CD4-positive, alpha-beta T cell treated with Interleukin-15 for 1 hour (primary cell): Measurements from ENCODE around the gene MCM7.

Experiments
- DNase-seq: peaks from one replicate; pipeline ENCODE4 v3.0.0-alpha.2; 2020

The MCM7 gene

DNA sequence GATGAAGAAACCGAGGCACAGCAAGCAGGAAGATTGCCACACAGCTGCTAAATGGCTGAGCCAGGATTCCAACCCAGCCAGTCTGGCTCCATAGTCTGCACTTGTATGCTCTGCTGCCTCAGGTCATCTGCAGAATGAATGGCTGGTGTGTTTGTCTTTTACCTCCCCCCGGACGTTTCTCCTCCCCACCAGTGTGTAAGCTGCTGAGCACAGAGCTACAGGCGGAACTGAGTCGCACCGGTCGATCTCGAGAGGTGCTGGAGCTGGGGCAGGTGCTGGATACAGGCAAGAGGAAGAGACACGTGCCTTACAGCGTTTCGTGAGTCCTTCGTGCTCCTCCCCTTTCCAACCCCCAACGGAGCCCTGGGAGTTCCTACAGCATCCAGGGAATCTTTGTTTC, 20.9 kb upstream of the MCM7 start:
- DNase-seq: no peak

DNA sequence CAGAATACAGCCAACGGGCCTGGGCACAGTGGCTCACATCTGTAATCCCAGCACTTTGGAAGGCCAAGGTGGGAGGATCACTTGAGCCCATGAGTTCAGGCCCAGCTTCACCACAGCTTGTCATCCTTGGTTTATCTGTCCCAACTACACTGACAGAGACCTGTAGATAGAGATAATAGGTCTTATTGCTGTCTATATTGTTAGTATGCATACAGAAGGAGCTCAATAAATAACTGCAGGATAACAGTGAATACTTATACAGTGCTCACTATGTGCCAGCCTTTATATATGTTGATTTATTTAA, 19.5 kb upstream of the MCM7 start:
- no peak for DNase-seq

DNA sequence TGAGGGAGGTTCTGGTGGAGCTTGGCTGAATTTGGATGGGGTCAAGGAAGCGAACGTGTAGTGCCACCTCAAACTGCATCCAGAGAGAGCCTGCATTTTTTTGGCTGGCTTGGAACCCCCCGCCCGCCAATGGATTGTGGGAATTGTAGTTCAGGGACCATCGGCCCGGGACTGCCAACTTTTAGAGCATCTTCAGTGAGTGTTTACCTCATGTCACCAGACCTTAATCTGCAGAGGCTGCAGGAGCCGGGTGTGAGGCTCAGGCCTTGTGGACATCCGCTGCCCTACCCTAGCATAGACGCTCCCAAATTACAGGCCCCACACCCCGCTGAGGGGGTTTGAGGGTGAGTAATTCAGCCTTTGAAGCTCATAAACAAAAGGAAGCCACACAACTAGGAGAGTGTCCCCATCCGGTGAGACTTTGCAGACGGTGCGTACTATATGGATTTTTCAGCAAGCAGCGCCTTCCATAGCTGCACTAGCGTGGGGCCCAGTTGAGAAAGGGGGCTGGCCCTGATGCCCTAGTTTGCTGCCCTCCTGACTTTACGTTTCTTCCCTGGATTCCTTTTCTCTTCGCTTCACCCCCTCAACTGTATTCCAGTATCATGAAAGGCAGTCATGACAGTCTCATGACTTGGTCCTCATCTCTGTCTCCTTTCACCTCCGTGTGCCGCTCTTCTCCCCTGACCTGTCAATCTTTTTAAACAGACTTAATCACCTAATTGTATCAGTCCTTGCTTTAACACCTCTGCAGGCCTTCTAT, 19.0 kb upstream of the MCM7 start:
- DNase-seq: peak; percentile 60

DNA sequence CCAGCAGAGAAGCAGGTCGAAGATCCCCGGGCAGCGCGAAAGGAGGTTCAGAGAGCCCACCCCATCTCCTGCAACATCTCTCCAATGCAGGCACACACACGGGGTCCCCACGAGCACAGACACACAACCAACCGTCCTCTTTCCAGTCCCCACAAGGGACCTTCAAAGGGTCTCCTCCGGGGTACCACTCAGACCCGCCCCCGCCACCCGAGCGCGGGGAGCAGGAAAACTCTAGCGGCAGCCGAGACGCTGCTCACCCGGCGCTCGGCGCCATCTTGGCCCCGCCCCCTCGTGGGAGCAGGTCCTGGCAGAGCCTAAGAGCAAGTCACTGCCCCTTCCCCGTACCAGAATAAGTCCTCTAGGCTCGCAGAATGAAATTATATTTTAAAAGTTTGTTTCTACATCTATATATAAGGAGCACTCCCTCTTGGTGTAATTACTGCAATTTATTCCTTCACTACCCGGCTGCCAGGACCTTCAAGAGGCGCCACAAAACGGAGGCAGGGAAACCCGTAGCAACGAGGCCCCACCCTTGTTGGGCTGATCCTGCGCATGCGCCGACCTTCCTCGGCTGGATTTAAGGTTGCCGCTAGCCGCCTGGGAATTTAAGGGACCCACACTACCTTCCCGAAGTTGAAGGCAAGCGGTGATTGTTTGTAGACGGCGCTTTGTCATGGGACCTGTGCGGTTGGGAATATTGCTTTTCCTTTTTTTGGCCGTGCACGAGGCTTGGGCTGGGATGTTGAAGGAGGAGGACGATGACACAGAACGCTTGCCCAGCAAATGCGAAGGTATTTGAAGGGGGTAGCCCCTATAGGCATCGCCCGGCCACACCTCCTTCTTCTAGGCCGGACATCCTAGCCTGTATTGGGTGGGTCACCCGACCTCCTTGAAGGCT, 18.1 kb upstream of the MCM7 start, which contains the start of the genes CNPY4 and TAF6:
TSS of gene CNPY4 (plus strand) at position 563 of the 898 bp plus-strand sequence. CDS start at position 674, 111 bp downstream.
TSS of gene TAF6 (minus strand) at position 287 of the 898 bp plus-strand sequence. CDS start 5,149 bp downstream, outside the sequence.
- peak; percentile 94 for DNase-seq

DNA sequence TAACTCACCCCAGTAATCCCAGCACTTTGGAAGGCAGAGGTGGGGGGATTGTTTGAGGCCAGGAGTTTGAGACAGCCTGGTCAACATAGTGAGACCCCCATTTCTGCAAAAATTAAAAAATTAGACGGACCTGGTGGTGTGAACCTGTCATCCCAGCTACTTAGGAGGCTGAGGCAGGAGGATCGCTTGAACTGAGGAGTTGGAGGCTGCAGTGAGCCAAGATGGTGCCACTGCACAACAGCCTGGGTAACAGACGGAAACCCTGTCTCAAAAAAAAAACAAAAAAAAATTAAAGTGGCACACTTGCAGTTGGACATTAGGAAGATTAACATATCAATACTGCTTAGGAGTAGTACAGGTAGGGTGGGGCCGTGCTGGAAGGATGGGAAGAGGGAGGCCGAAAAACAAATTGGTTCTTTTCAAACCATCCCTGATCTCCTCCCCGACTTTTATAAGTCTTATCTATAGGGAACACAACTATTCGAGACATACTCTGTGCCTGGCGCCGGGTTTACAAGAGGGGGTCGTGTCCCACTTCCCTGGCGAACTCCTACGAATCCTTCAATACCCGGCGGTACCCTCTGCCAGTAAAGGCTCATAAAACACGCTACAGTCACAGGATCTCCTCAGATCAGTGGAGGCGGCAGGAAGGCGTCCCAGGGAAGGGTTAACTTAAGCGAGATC, 17.3 kb upstream of the MCM7 start:
- DNase-seq: no peak

DNA sequence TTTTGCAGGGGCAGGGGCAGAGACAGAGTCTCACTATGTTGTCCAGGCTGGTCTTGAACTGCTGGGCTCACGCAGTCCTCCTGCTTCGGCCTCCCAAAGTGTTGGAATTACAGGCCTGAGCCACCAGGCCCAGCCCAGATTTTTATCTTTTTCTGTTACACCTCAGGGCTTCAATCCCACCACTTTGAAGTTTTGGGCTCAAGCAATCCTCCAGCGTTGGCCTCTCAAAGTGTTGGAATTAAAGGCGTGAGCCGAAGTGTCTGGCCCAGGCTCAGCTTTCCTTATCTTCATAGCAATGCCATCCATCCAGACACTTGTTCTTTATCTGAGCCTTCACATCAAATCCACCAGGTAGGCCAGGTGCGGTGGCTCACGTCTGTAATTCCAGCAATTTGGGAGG, 13.8 kb upstream of the MCM7 start:
- no peak for DNase-seq

DNA sequence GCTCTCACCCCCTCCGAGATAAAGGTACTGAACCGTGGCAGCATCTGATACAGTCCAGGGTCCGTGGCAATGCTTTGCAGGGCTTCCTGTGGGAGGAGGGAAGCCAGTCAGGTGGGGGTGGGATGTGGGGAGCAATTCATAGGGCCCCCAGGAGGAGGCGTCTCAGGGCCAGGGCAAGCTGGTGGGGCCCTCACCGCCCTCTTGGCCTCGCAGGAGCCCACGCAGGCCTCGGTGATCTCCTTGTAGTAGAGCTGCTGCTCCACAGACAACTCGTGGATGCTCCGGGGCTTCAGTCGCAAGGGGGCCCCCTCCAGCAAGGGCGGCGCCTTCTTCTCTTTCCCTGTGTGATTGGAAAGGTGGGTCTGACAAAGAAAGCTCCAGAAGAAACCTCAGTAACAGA, 10.7 kb upstream of the MCM7 start:
- DNase-seq: no peak

DNA sequence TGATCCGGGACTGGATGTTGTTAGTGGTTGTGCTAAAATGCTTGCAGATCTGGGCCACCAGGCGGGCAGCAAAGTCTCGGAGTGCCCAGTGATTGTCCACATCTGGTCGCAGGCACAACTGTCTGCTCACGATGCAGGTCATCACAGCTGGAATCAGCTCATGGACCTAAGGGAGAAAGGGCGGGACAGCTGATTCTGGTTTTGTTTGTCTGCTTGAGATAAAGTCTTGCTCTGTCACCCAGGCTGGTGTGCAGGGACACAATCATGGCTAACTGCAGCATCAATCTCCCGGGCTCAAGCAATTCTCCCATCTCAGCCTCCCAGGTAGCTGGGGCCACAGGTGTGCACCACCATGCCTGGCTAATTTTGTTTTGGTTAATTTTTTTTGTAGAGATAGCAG, 10.0 kb upstream of the MCM7 start:
- DNase-seq: no peak

DNA sequence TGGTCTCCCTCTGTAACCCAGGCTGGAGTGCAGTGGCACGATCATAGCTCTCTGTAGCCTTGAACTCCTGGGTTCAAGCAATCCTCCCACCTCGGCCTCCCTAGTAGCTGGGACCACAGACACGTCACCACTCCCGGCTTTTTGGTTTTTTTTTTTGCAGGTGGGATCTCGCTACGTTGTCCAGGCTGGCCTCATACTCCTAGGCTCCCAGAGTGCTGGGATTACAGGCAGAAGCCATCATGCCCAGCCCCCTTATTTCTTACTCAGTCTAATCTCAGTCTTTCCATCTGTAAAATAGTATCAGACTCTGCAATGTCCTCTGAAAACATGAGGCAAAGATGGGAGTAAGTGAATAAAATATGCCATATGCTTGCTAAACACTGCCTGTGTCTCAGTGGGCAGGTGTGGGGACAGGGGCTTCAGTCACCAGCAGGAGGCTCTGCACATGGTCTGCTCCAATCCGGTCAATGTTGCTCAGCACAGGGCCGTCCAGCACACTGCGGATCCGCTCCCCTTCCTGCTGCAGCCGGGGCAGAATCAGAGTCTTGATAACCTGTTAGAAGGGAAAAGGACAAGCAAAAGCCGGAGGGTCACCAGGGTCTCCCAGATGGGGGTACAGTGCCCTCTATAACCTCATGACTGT, 8.4 kb upstream of the MCM7 start:
- no peak for DNase-seq

DNA sequence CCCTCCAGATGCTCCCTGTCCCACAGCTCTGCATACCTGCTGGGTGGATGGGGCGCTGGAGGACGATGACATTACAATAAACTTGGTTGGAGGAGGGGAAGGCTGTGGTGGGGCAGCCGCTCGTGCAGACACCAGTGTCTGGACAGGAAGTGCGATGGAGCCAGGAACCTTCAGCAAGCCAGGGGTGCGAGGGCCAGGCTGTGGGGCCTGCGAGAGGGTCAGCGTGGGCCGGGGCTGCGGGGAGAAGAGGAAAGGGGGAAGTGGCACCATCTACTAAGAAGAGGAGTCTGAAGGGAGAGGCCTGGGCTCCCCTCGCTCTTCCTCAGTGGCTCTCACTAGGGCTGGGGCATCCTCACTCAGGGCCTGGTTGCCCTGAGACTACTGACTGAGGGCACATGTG, 6.7 kb upstream of the MCM7 start:
- no peak for DNase-seq

DNA sequence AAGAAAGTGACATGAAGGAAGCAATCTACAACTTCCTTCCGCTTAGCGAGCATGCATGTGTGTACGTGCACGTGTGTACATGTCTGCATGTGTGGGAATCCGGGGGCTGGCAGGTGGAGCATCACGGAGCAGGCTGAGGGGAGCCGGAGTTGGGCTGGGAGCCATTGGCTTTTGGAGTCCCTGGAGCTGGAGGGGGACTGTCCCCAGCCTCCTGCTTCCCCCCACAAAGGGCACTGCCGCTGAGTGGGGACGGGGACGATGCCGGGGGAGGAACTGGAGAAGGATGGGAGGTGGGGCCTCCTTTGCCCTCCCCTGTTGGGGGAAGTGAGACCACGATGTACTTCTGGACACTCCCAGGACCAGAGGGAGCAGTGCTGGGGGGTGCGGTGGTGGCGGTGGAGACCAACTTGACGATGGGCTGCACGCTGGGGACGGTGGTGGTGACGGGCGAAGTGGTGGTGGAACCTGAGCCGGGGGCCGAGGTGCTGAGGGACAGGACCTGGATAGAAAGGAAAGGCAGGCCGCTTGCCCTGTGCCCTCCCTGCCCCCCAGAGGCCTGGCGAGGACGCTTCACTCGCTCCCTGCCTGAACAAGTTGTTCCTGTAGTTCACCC, 6.0 kb upstream of the MCM7 start:
- DNase-seq: no peak

DNA sequence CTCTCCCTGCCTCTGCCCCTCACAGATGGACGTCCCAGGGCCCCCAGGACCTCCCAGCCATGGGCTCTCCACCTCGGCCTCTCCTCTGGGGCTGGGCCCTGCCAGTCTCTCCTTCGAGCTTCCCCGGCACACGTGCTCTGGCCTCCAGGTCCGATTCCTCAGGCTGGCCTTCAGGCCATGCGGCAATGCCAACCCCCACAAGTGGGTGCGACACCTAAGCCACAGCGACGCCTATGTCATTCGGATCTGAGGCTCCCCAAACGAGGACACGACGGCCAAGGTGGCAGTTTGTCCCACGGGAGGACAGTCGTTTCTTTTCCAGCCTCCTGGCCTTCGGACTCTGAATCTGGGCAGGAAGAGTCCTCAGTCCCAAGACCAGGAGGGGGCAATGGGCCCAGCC, 5.4 kb upstream of the MCM7 start:
- no peak for DNase-seq

DNA sequence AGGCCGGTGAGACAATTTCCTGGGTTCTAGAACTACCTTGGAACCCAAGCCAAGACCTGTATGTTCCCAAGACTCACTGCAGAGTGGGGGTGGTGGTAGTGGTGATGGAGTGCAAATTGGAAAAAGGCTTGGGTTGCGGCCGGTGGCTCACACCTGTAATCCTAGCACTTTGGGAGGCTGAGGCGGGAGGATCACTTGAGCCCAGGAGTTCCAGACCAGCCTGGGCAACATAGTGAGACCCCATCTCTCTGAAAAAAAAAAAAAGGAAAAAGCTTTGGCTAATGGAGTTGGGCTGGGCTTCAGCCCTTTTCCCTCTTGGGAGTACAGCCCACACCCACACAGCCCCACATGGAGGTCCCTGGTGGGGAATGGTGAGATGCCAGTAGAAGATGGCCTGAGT, 4.3 kb upstream of the MCM7 start:
- DNase-seq: no peak

DNA sequence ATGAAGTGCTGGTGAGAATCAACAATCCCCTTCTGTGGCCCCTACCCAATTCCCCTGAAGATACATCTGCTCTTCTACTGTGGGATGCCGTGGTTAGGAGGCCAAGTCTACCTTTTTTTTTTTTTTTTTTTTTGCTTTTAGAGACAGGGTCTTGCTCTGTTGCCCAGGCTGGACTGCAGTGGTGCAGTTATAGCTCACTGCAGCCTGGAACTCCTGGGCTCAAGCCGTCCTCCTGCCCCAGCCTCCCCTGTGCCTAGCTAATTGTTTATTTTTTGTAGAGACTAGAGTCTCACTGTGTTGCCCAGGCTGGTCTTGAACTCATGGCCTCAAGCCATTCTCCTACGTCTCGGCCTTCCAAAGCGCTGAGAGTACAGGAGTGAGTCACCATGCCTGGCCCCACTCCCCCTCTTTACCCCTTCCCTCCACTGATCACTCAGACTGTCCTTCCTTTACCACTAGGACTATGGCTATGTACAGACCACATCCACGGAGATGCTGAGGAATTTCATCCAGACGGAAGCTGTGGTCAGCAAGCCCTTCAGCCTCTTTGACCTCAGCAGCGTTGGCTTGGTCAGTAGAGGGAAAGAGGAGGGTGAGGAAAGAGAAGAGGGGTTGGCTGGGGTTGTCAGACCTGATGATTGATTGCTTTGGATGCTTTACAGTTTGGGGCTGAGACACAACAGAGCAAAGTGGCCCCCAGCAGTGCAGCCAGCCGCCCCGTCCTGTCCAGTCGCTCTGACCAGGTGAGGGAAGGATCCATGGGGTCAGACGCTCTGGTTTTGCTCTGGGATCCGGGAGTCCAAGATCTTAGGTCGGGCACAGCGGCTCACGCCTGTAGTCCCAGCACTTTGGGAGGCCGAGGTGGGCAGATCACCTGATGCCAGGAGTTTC, 2.0 kb upstream of the MCM7 start:
- DNase-seq: no peak

DNA sequence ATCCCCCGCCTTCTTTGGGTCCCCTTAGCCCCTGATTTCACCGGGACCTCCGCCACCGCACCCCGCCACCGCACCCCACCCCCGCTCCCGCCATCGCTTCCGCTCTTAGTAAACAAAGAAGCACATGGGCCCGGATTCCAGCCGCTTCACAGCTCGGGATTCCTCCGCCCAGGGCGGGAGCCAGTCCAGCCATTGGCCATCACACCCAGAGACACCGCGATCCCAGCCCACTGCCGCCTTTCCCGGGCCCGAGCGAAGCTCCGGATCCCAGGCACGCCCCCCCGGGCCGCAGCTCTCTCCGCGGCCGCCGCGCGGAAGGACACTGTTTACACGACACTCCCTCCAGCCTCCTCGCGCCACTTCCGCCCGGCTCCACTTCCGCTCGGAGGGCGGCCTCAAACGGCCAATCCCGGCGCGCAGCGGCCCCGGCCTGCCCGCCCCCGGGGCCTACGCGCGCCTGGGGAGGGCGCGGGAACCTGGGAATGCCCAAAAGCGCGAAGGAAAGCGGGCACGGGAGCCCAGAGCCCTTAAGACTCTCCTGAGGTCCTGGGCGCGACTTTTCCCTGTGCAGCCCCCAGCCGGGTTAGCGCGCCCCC, 679 bp downstream of the MCM7 start:
- peak; percentile 84 for DNase-seq

DNA sequence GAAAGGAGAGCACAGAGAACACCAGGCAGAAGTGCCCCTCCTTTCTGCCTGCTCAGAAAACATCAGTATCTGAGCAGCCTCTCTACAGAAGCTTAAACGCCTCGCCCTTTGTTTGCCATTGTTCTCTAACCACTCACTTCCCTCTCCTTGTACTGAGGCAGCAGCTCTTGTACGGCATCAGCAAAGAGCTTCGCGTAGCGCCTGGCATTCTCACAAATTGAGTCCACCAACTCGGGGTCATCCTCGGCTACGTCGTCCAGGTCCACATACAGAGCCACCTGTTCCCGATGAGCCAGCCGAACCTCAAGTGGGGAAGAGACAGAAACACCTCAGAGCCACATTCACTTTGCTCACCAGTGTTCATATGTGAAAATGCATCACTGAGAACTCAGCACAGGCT, 1.7 kb downstream of the MCM7 start:
- no peak for DNase-seq

DNA sequence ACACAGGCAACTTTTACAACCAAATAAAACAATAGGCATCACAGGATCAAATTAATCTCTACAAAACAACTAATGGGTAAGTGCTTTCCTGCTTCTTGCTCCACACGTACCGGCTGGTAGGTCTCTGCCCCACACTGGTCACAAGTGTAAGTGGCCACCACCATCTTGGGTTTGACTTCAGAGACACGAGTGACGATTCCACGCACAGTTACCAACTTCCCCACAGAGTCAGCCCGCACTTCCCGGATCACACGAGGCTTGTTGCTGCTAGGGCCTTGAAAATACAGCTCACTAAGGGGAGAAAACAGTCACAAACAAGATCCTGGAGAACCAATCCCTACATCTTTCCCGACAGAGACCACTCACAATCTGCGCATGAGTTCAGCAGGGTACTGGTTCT, 2.3 kb downstream of the MCM7 start:
- no peak for DNase-seq

DNA sequence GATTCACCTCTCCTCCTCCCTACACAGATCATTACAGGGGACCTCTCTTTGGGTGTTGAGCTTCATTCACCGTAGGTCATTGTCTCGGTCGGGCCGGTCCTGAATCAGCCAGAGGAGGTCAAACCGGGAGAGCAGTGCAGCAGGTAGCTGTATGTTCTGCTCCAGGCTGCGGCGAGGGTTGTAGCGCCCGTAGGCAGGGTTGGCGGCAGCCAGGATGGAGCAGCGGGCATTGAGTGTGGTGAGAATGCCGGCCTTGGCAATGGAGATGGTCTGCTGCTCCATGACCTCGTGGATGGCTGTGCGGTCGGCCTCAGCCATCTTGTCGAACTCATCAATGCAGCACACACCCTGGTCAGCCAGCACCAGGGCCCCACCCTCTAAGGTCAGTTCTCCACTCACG, 5.5 kb downstream of the MCM7 start:
- no peak for DNase-seq

DNA sequence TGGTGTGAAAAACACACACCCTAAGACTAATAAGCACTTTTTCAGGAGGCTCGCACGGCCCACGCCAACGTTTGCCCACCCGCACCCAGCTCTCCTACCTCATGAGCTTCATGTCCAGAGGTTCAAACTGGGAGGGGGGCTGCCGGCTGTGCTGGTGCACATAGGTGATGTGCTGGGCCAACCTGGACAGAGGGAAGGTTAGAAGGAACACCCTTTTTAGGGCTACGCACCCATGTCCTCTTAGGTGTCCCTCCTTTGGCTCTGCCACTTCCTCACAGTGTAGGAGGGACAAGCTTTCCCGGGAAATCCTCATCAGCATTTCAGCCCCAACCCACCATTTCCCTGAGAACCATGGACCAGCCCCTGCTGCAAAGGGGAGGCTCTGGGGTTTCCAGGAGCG, 5.9 kb downstream of the MCM7 start:
- DNase-seq: no peak

DNA sequence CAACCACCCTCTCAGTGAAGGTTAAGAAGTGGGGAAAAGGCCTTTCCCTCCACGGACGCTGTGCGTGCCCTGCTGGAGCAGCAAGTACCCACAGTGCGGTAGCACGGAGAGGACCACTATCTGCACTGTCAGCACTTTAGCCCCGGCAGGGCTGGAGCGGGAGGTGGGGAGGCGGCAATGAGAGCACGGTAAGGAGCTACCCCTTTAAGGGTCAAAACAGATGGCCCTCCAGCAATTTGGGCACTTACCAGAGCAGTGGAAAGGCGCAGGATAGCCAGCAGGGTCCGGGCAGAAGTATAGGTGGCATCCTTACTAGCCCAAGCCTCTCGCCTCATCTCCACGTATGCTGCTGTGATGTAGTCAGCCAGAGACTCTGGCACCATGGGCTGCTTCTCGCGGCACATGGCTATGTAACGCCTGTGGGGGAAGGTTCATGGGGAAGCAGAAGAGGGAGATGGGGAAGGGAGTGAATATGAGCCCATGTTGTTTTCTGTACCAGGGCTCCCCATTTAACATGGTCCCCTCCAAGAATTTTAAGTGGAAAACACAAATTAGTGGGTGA, 7.2 kb downstream of the MCM7 start:
- DNase-seq: no peak

DNA sequence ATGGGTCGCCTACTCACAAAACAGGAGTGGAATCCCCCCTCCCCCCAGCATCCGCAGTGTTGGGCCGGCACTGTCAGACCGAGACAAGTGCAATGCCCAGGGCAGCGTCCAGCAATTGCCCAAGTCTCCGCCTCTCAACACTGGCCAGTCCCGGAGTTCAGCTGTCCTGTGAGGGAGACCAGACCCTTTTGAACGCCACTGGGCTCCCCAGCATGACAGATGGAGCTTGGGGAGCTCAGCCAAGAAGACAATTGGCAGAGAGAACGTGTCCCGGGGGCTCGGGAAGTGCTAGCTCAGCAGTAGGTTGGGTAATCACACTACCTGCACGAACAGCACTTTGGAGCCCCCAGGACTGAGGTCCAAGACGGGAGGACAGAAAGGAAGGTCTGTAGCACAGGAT, 7.7 kb downstream of the MCM7 start:
- no peak for DNase-seq
